ENCODE measurements around the gene MLEC. TPM values are rescaled to one million over a fixed set of nuclear protein-coding genes. Genes with fewer than 3 reads are reported as not detected.

The MLEC gene
- total and polyA plus RNA-seq, 9 of the 15 experiments (the other 6 are each of a cell fraction or from before 2014, with no cell fraction given): 18.5 to 108 (median 57.8) TPM

- TF ChIP-seq PATZ1 (CRISPR knock-in tag; IDR thresholded peaks at IDR 0.05; ENCODE audit: borderline replicate concordance): no peak
- TF ChIP-seq YBX1 (IDR thresholded peaks at IDR 0.05): no peak
- peak; percentile 81 for TF ChIP-seq E2F1 (CRISPR knock-in tag; IDR thresholded peaks at IDR 0.05)
- no peak for TF ChIP-seq KLF6 (CRISPR knock-in tag; IDR thresholded peaks at IDR 0.05; ENCODE audit: borderline replicate concordance)
- no peak for TF ChIP-seq PTBP1 (IDR thresholded peaks at IDR 0.05; ENCODE audit: low read depth, low read length)
- peak; percentile 37; the same call in 1 of the 2 replicates for TF ChIP-seq GATAD2B (IDR thresholded peaks at IDR 0.05; ENCODE audit: borderline replicate concordance)
- TF ChIP-seq HEY1 (CRISPR knock-in tag; IDR thresholded peaks at IDR 0.05; ENCODE audit: borderline replicate concordance): no peak
- TF ChIP-seq THAP12 (CRISPR knock-in tag; IDR thresholded peaks at IDR 0.05): 0 out of 2 replicates have a peak, but pooled peaks have one; percentile 23
- TF ChIP-seq PBX2 (CRISPR knock-in tag; IDR thresholded peaks at IDR 0.05; ENCODE audit: low read depth): no peak
- no peak for TF ChIP-seq PBX2 (tag; conservative IDR thresholded peaks at IDR 0.05; ENCODE audit: low read depth)
- TF ChIP-seq PCBP2 (IDR thresholded peaks at IDR 0.05; ENCODE audit: low read depth, low read length, poor library complexity, severe bottlenecking): no peak
- no peak for TF ChIP-seq SNAPC5 (CRISPR knock-in tag; IDR thresholded peaks at IDR 0.05)
- TF ChIP-seq IRF2 (CRISPR knock-in tag; IDR thresholded peaks at IDR 0.05): no peak
- peak; percentile 69; the same call in 1 of the 2 replicates for TF ChIP-seq NR2C2 (CRISPR knock-in tag; IDR thresholded peaks at IDR 0.05)
- peak; percentile 92 for TF ChIP-seq NR2C2 (tag; IDR thresholded peaks at IDR 0.05)
- peak; percentile 76 for TF ChIP-seq TBP (optimal IDR thresholded peaks at IDR 0.05; ENCODE audit: low read depth, low read length)
Measured at GRCh38 chr12:120686690-120687577, at the start of gene MLEC (continued).
